Lower leg skin (tissue), 3 donors: ENCODE results near the gene POLR3H.

ENCODE experiments used
- CTCF ChIP-seq, 3 donors: fragments of 450-650 bp; IDR thresholded peaks; one replicate each; pipeline ENCODE4 v1.5.1; 2016; ENCODE audit warnings: antibody characterized with exemption in 3 of 3, mild to moderate bottlenecking in 3 of 3, moderate library complexity in 2 of 3
- POLR2A ChIP-seq, 2 donors: fragments of 450-650 bp; IDR thresholded peaks; one replicate each; pipeline ENCODE4 v1.6.1; 2016 to 2017; ENCODE audit warnings: antibody characterized with exemption in 2 of 2, mild to moderate bottlenecking in 1 of 2, moderate library complexity in 1 of 2

DNA sequence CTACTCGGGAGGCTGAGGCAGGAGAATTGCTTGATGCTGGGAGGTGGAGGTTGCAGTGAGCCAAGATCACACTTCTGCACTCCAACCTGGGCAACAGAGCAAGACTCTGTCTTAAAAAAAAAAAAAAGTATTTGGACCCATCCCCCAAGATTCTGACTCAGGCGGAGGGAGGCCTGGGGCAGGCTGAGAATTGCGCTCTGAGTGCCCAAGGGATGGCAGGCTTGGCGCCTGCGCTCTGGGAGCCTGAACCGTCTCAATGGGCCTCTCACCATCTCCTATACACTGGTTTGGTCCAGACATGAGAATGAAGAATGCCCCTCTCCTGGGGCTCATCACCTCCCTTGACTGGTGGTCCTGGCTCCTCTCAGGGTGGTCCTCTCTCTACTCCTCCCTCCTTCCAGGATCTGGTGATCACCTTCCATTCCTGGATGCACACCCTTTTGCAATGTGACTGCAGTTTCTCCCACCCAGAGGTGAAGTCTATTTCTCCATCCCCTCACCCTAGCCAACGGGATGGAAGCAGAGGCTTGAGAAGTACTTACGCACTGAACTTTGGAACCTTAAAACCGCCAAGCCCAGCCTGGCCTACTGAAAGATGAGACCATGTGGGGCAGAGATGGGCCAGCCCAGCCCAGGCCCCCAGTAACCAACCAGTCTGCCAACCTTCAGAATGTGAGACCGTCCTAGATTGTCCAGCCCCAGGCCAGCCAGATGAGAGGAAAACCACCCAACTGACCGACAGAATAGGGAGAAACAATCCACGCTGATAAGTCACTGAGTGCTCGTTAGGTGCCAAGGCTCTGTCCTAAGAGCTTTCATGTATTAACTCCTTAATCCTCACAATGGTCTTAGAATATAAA is 4.9 kb downstream of the POLR3H start:
- TF ChIP-seq CTCF (IDR thresholded peaks at IDR 0.05) (no peak), POLR2A (IDR thresholded peaks at IDR 0.05) (no peak)
